ENCODE data around the gene ALG2. TPM values are rescaled to one million over a fixed set of nuclear protein-coding genes. Genes with fewer than 3 reads are reported as not detected.
A peak's percentile ranks its signal among the peaks of the same experiment; 100 is the strongest.

The ALG2 gene
- polyA plus RNA-seq, 1 of the 3 experiments (the other 2 are of a cell fraction), result 31.6 TPM

- H3K4me2 ChIP-seq, result no peak overlapping the region
- H3K27ac ChIP-seq (ENCODE audit: low read depth in 2 of 2, low read length in 1 of 2), result no peak overlapping the region
- CTCF ChIA-PET, result interaction anchor here (0.6 to 2.0 kb wide), 8 partner anchors 15 to 1497 kb away, joined by 3 to 7 read pairs (median 3); no protein-coding TSS in a partner anchor
- H3K79me2 ChIP-seq (ENCODE audit: insufficient read depth), result no peaks in the 10 kb centered on the region
- H4K20me1 ChIP-seq (ENCODE audit: insufficient read depth), result no peaks in the 10 kb centered on the region
- POLR2A ChIA-PET, result no interaction called here
- H3K4me1 ChIP-seq (ENCODE audit: control insufficient read depth in 1 of 2, insufficient read depth in 2 of 2, low read depth in 1 of 2, low read length in 1 of 2), result peaks cover 0 to 21% of the 10 kb centered on the region in 2 experiments; a peak in 1 of 4 replicates
- H3K36me3 ChIP-seq (replicated peaks in 1 of 2; ENCODE audit: control insufficient read depth in 1 of 2, insufficient read depth in 2 of 2, low read length in 1 of 2), result no peaks in the 10 kb centered on the region
- no peak overlapping the region for H2AFZ ChIP-seq (ENCODE audit: low read depth)
- no peak for DNase-seq
- H3K9me2 ChIP-seq, result no peaks in the 10 kb centered on the region
- TF ChIP-seq POLR2AphosphoS5 (IDR thresholded peaks at IDR 0.05; ENCODE audit: low read depth, low read length) (no peak), EZH2phosphoT487 (IDR thresholded peaks at IDR 0.05; ENCODE audit: borderline replicate concordance, low read depth) (no peak), USF2 (IDR thresholded peaks at IDR 0.05; ENCODE audit: borderline replicate concordance, low read depth, low read length) (no peak), REST (IDR thresholded peaks at IDR 0.05; ENCODE audit: low read depth, low read length) (no peak), JUND (IDR thresholded peaks at IDR 0.05) (no peak), GATA2 (CRISPR knock-in tag; IDR thresholded peaks at IDR 0.05) (no peak)
- H3K9me3 ChIP-seq, result no peaks in the 10 kb centered on the region
- no peak overlapping the region for H3K4me3 ChIP-seq (ENCODE audit: low read depth in 2 of 2, low read length in 1 of 2)
- no peak overlapping the region for H3K9ac ChIP-seq
- no peaks in the 10 kb centered on the region for H3K27me3 ChIP-seq (ENCODE audit: insufficient read depth)
- H3F3A ChIP-seq (replicated peaks; ENCODE audit: insufficient read depth), result no peaks in the 10 kb centered on the region
- 89% methylated on average over 8 of the region's 8 CpGs for WGBS (ENCODE audit: low lambda C conversion rate)
These were observed 44.0 kb downstream of the ALG2 start for GRCh38 chr9:99177576-99178366.

- Histone ChIP-seq H4K20me1 (ENCODE audit: insufficient read depth) (no peaks in the 10 kb centered on the region), H3K4me3 (ENCODE audit: low read depth in 2 of 2, low read length in 1 of 2) (no peak overlapping the region), H3K9ac (no peak overlapping the region), H3K36me3 (replicated peaks in 1 of 2; ENCODE audit: control insufficient read depth in 1 of 2, insufficient read depth in 2 of 2, low read length in 1 of 2) (no peaks in the 10 kb centered on the region), H3K9me2 (no peaks in the 10 kb centered on the region), H3K27me3 (ENCODE audit: insufficient read depth) (no peaks in the 10 kb centered on the region), H3K79me2 (ENCODE audit: insufficient read depth) (no peaks in the 10 kb centered on the region), H3K9me3 (no peaks in the 10 kb centered on the region), H3F3A (replicated peaks; ENCODE audit: insufficient read depth) (no peaks in the 10 kb centered on the region), H3K4me1 (ENCODE audit: control insufficient read depth in 1 of 2, insufficient read depth in 2 of 2, low read depth in 1 of 2, low read length in 1 of 2) (peaks cover 0 to 28% of the 10 kb centered on the region in 2 experiments; a peak in 1 of 4 replicates), H2AFZ (ENCODE audit: low read depth) (no peak overlapping the region), H3K4me2 (no peak overlapping the region), H3K27ac (ENCODE audit: low read depth in 2 of 2, low read length in 1 of 2) (peak overlapping the region in 1 of 2 experiments; percentile 31; a peak in 1 of 4 replicates)
- TF ChIP-seq CTCF (IDR thresholded peaks at IDR 0.05) (no peak), GATA2 (CRISPR knock-in tag; IDR thresholded peaks at IDR 0.05) (peak; percentile 23; the same call in 1 of the 2 replicates), FOSL2 (IDR thresholded peaks at IDR 0.05; ENCODE audit: borderline replicate concordance, low read depth) (0 out of 2 replicates have a peak, but pooled peaks have one; percentile 6)
- 20% methylated on average over 3 of the region's 4 CpGs for WGBS (ENCODE audit: low lambda C conversion rate)
- CTCF ChIA-PET, result interaction anchor here (0.6 to 5.2 kb wide), 7 partner anchors 8 to 1147 kb away, joined by 3 to 54 read pairs (median 4); no protein-coding TSS in a partner anchor
- POLR2A ChIA-PET, result no interaction called here
- peak; percentile 13 for DNase-seq
These were observed 45.2 kb downstream of the ALG2 start for GRCh38 chr9:99176527-99177013.
